ENCODE results near the gene CACNA1E.

The CACNA1E gene

GRCh38 chr1:181701891-181702290 is 218.6 kb downstream of the CACNA1E start:
- DNase-seq (ENCODE audit: low spot score) = no peak

- no peak for DNase-seq (ENCODE audit: low spot score)
Measured at GRCh38 chr1:181704546-181704945, 221.2 kb downstream of the CACNA1E start.

- no peak for DNase-seq (ENCODE audit: low spot score)
Measured at GRCh38 chr1:181711820-181712219, 228.5 kb downstream of the CACNA1E start.

GRCh38 chr1:181712711-181713110 is 229.4 kb downstream of the CACNA1E start:
- DNase-seq (ENCODE audit: low spot score) = no peak

- no peak for DNase-seq (ENCODE audit: low spot score)
Measured at GRCh38 chr1:181714428-181714827, 231.1 kb downstream of the CACNA1E start.

GRCh38 chr1:181718034-181718433 is 234.7 kb downstream of the CACNA1E start:
- DNase-seq (ENCODE audit: low spot score) = no peak

GRCh38 chr1:181726320-181727012 is 243.1 kb downstream of the CACNA1E start:
- DNase-seq (ENCODE audit: low spot score) = no peak

GRCh38 chr1:181730606-181731005 is 247.3 kb downstream of the CACNA1E start:
- no peak for DNase-seq (ENCODE audit: low spot score)

GRCh38 chr1:181732218-181732990 is 249.1 kb downstream of the CACNA1E start:
- DNase-seq (ENCODE audit: low spot score) = no peak

GRCh38 chr1:181733486-181733885 is 250.2 kb downstream of the CACNA1E start:
- no peak for DNase-seq (ENCODE audit: low spot score)

GRCh38 chr1:181737056-181737455 is 253.7 kb downstream of the CACNA1E start:
- no peak for DNase-seq (ENCODE audit: low spot score)

- no peak for DNase-seq (ENCODE audit: low spot score)
Measured at GRCh38 chr1:181739214-181739613, 255.9 kb downstream of the CACNA1E start.

GRCh38 chr1:181742426-181742825 is 259.1 kb downstream of the CACNA1E start:
- no peak for DNase-seq (ENCODE audit: low spot score)

- no peak for DNase-seq (ENCODE audit: low spot score)
Measured at GRCh38 chr1:181743878-181744312, 260.6 kb downstream of the CACNA1E start.

GRCh38 chr1:181746224-181746623 is 262.9 kb downstream of the CACNA1E start:
- no peak for DNase-seq (ENCODE audit: low spot score)

GRCh38 chr1:181748013-181748412 is 264.7 kb downstream of the CACNA1E start:
- no peak for DNase-seq (ENCODE audit: low spot score)

- DNase-seq (ENCODE audit: low spot score) = no peak
Measured at GRCh38 chr1:181754103-181754502, 270.8 kb downstream of the CACNA1E start.

GRCh38 chr1:181759481-181759880 is 276.2 kb downstream of the CACNA1E start:
- DNase-seq (ENCODE audit: low spot score) = no peak

- no peak for DNase-seq (ENCODE audit: low spot score)
Measured at GRCh38 chr1:181763736-181764135, 280.4 kb downstream of the CACNA1E start.

- DNase-seq (ENCODE audit: low spot score) = no peak
Measured at GRCh38 chr1:181765451-181766026, 282.2 kb downstream of the CACNA1E start.

- DNase-seq (ENCODE audit: low spot score) = no peak
Measured at GRCh38 chr1:181767001-181767708, 283.8 kb downstream of the CACNA1E start.

GRCh38 chr1:181768211-181768929 is 285.1 kb downstream of the CACNA1E start:
- no peak for DNase-seq (ENCODE audit: low spot score)
